NCI-H526 treated with DMSO at 0.1 percent for 48 hours (cell line): ENCODE results near the gene VWA3B.
"Not testable (repeated sequence)": the region's sequence is repeated elsewhere in the genome, so short reads cannot be mapped to it uniquely, and the experiment has no call there.

Source experiments
- DNase-seq: peaks from one replicate; lab custom pipeline; 2025; lab: John Stamatoyannopoulos, UW

The VWA3B gene

GRCh38 chr2:98297817-98298682 lies 211.1 kb downstream of the VWA3B start:
- DNase-seq, result no peak

- DNase-seq, result no peak
Measured at GRCh38 chr2:98298683-98299164, 211.8 kb downstream of the VWA3B start.

DNA sequence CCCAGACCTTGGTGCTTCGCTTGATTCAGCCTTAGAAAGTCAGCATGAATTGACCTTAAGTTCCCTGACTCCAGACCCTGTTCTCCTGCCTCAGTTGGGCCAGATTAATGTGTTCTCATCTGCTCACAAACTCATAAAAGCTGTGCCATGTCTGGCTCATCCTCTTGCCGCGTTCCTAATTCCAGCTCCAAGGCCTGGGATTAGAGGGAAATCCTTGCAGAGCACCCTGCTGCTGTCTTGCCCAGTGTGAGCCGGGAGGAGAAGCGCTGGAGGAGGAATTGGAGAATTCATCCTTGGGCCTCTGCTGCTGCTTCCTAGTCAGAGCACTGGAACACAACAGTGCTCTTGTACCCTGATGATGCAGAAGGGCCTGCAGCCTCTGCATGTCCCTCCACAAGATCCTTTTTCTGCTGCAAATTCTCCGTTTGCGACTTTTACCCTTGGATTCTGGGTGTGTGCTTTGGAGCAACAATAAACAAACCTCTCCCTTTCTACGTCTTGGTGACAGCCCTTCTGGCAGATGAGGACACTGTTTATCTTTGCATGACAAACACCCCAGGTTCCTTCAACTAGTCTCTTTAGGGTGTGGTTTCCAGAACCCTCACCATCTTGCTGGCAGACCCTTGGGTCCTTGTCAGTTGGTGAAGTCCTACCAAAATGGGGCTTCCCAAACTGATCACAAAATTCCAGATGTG lies 212.4 kb downstream of the VWA3B start:
- DNase-seq, result no peak

GRCh38 chr2:98300141-98300874 lies 213.3 kb downstream of the VWA3B start:
- no peak for DNase-seq

GRCh38 chr2:98301469-98301868 lies 214.5 kb downstream of the VWA3B start:
- DNase-seq, result no peak

DNA sequence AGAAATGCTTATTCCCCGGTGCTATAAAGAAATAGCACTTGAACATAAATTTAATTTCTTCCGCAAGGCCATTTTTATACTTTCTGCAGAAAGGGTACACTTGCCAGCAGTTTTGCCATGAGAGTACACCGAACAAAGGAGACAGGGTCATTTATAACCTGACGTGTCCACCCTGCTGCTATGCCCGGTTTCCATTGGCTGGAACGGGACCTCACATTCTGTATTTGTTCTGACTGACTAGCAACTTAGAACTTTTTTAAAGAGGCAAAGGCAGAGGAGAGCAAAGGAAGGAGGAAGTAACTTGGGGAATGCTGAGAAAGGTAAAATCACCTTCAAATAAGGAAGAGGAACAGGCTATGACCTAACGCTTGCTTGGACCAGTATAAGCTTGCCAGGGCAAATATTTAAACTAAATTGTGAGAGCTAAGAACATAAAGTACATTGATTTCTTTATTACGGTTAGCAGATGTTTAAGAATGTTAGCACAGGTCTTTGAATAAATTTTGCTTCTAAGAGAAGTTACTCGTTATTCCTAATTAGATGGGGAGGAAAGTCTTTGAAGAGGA lies 220.2 kb downstream of the VWA3B start:
- DNase-seq, result not testable (repeated sequence)

DNA sequence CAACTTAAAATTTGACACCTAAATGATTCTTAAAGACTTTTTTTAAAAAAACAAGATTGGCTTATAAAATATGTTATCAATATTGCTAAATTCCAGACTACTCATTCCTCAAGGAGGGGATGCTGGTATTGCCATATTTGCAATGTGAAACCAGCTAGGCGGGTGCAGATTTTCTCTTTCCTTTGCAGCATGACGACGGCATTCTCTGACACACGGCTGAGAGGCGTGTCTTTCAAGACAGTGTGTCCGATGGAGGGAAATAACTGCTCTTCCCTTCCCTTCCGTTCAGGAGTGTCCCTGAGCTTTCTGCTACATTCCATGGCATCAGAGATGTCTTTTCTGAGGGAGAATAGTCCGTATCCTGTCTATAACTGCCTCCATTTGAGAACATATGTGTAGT lies 221.1 kb downstream of the VWA3B start:
- DNase-seq, result no peak

DNA sequence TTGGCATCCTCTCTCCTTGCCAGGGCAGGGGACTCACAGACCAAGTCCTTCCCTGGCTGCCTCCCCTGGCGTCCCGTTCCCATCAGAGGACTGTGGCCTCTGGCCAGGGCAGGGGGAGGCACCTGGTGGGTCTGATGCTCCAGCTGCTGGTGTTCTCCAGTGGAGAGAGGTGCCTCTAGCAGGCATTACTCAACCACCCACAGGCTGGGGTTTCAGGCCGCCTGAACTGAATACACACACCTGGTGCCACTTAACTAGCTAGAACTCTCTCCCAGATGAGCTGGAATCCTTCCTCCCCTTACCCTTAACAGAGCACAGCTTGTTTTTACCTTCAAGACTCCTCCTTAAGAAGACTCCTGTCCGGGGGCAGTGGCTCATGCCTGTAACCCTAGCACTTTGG lies 221.6 kb downstream of the VWA3B start:
- DNase-seq, result no peak

DNA sequence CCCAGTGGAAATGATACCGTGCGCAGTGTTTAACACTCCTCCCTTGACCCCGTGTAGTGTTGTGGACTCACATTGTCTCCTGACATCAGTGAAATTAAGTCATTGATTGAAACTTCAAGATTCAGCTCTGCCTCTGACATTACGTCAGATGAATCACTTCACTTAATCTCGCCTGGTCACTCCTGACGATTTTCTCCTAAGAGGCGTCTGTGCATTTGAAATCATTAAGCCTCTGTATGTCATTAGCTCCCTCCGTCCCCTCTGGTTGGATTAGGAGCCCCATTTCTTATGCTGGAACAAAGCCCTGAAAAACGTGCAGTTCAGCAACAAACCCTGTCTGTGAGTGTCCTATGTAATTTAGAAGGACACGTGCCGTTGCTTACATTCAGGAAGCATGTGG lies 222.6 kb downstream of the VWA3B start:
- DNase-seq, result no peak

DNA sequence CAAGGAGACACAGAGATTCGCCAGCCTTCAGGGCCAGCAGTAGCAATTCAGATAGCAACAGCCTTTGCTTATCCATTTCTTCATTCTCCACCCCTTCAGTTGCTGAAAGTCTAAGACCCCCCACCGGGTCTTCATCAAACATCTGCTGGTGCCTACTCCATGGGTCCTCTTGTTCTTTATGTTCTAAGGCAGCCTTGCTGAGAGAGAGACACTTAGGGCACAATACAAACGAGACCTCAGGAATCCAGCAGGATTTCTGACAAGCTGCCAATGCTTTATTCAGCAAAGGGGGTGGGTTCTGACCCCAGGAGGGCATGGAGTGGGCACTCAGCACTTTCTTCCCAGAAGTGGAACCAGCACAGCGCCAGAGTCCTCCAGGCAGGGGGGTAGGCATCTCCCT lies 223.0 kb downstream of the VWA3B start:
- DNase-seq, result no peak

DNA sequence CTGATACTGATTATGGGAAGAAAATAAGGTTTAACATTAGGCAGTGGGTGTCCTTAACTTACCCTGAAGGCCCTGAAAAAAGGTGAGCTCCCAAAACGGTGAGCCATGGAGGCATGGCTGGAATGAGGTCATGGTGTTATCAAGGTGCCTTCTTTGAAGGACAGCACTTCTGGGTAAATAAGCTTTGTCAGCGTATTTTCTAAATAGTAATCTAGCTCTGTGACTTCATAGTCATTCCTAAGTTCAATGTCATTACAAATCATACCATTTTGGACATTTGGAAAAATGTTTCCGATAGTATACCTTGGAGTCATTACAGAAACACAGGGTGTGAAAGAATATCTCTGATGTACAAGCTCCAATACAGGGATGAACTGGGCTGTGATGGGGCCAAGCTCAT lies 224.1 kb downstream of the VWA3B start:
- DNase-seq, result no peak

GRCh38 chr2:98311771-98312545 lies 225.0 kb downstream of the VWA3B start:
- DNase-seq, result no peak

- no peak for DNase-seq
Measured at GRCh38 chr2:98313492-98314250, 226.7 kb downstream of the VWA3B start.

- DNase-seq, result no peak
Measured at GRCh38 chr2:98314251-98314650, 227.3 kb downstream of the VWA3B start.

DNA sequence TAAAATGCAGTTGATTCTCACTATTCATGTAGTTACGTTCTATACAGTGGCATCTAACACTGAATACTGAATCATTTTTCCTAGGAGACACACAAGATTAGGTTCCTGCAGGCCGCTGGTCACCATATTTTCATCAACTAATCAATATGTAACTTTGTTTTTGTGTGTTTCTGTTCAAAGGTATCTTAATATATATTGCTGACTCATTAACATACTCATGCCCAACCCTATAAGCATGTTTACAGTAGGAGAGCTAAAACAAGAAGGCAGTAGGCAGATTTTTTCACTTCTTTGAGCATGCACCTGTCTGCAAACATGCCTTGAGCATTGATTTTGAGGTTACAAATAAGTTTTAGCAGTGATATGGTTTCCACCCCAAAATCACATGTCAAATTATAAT lies 229.0 kb downstream of the VWA3B start:
- DNase-seq, result no peak

GRCh38 chr2:98317214-98317613 lies 230.2 kb downstream of the VWA3B start:
- no peak for DNase-seq

DNA sequence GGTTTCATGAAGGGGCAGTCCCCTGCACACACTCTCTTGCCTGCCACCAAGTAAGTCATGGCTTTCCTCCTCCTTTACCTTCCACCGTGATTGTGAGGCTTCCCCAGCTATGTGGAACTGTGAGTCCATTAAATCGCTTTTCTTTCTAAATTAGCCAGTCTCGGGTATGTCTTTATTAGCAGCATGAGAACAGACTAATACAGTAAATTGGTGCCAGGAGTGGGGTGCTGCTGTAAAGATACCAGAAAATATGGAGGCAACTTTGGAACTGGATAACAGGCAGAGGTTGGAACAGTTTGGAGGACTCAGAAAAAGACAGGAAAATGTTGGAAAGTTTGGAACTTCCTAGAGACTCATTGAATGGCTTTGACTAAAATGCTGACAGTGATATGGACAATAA lies 233.2 kb downstream of the VWA3B start:
- not testable (repeated sequence) for DNase-seq

DNA sequence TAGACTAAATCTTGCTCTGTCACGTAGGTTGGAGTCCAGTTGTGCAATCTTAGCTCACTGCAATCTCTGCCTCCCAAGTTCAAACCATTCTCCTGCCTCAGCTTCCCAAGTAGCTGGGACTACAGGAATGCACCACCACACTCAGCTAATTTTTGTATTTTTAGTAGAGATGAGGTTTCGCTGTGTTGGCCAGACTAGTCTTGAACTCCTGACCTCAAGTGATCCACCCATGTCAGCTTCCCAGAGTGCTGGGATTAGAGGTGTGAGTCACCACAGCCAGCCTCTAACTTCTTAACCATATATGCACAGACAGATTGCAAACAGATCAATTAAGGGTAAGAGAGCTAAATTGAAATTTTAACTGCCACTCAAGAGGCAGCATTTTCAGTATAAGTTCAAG lies 237.2 kb downstream of the VWA3B start:
- no peak for DNase-seq

DNA sequence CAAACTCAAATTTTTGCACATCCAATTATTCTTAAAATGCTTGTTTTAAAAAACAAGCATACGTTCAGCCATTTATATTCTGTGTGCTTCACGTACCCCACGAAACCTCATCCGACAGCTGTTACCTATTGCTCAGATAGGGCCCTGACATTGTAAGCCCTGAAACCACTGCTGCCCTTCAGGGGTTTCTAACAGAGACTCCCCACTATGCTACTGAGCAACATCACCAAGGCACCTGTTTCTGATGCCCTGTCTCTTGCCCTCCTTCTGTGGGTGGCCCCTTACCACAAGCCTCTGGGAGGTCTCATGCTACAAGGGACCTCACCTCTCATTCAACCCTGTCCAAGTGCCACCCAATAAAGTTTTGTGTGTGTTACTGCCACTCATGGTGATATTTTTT lies 240.8 kb downstream of the VWA3B start:
- no peak for DNase-seq

DNA sequence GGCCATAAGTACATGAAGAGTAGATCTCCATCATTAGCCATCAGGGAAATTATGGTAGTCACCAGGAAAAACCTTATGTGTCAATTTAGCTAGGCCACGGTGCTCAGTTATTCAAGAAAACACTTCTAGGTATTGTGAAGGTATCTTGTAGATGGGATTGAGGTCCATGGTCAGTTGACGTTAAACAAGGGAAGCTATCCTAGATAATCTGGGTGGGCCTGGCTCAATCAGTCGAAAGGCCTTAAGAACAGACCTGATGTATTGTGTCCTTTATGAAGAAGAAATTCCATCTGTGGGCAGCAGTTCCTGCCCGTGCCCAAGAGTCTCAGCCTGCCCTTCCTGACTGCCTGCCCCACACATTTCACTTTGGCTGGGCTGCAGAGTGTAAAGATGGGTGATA lies 242.6 kb downstream of the VWA3B start:
- DNase-seq, result no peak

- no peak for DNase-seq
Measured at GRCh38 chr2:98332989-98333388, 246.0 kb downstream of the VWA3B start.
